Measurements from ENCODE around the gene ZBTB40.

DNA sequence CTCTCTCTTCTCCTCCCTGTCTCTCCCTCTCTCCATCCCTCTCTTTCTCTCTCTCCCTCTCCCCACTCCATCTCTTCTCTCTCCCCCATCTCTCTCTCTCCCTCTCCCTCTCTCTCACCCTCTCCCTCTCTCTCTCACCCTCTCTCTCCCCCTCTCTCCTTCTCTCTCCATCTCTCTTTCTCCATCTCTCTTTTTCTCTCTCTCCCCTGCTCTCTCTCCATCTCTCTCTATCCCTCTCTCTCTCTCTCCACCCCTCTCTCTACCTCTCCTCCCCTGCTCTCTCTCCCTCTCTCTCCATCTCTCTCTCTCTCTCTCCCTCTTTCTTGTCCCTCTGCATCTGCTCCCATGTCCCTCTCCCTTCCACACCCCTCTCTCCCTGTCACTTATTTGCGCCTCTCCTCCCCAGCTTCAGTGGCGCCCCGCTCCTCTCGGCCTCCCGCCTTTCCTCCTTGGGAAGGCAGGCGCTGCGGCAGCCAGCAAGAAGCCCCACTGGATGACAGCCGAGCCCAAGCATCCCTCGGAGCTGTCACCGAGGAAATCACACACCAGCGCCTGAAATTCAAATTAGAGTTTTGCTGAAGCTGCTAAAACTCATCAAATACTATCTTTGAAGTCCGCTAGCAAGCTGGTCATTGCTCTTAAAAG, 96.3 kb downstream of the ZBTB40 start:
- TF ChIP-seq, protein P1, sequence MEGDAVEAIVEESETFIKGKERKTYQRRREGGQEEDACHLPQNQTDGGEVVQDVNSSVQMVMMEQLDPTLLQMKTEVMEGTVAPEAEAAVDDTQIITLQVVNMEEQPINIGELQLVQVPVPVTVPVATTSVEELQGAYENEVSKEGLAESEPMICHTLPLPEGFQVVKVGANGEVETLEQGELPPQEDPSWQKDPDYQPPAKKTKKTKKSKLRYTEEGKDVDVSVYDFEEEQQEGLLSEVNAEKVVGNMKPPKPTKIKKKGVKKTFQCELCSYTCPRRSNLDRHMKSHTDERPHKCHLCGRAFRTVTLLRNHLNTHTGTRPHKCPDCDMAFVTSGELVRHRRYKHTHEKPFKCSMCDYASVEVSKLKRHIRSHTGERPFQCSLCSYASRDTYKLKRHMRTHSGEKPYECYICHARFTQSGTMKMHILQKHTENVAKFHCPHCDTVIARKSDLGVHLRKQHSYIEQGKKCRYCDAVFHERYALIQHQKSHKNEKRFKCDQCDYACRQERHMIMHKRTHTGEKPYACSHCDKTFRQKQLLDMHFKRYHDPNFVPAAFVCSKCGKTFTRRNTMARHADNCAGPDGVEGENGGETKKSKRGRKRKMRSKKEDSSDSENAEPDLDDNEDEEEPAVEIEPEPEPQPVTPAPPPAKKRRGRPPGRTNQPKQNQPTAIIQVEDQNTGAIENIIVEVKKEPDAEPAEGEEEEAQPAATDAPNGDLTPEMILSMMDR (IDR thresholded peaks at IDR 0.05 in 4 of 5, conservative IDR thresholded peaks at IDR 0.05 in 1 of 5), result no peak
- no peak for TF ChIP-seq POLR2A (IDR thresholded peaks at IDR 0.05)

All from gastrocnemius medialis (tissue), 4 donors.